CD4-positive, alpha-beta T cell treated with Interleukin-10 for 1 hour (primary cell): Measurements from ENCODE around the gene NME7.
A peak's percentile ranks its signal among the peaks of the same experiment; 100 is the strongest.
"Not testable (repeated sequence)": the region's sequence is repeated elsewhere in the genome, so short reads cannot be mapped to it uniquely, and the experiment has no call there.

Source experiments
- DNase-seq: peaks from one replicate; pipeline ENCODE4 v3.0.0-alpha.2; 2020

NME7 gene, protein sequence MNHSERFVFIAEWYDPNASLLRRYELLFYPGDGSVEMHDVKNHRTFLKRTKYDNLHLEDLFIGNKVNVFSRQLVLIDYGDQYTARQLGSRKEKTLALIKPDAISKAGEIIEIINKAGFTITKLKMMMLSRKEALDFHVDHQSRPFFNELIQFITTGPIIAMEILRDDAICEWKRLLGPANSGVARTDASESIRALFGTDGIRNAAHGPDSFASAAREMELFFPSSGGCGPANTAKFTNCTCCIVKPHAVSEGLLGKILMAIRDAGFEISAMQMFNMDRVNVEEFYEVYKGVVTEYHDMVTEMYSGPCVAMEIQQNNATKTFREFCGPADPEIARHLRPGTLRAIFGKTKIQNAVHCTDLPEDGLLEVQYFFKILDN

DNA sequence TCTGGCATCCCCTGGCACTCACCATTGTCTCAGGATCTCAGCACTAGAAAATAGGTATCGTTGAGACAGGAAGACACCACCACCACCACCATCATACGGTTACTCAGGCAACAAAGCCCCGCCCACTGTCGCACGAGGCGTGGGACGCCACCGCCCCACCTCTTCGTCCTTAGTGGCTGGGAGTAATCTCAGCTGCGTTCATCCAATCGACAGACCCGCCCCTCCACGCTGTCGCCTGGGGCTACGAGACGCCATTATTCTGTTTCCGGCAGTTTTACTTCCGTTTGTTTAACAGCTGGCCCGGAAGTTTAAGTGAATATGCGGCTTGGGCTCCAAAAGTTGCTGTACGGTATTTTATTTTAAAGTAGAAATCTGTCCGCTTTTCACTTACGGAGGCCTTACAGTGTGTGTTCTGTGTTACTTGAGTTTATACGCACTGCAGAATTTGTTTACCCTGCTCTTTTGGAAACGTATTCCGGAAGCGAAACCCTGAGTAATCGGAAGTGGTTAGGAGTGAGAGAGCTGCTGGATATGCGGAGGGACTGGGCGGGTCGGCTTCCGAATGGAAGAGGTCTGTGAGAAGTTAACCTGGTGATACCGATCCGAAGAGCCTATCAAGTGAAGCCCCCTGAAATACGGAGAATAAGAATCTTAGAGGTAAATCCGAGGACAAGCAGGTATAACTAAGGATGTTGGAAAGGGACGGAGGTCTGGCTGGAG lies at the start of gene NME7, which contains the start of gene BLZF1:
NME7 (minus strand) TSS at position 112 of the 720 bp plus-strand sequence; CDS start at position 25, 87 bp downstream.
BLZF1 (plus strand) TSS at position 510 of the 720 bp plus-strand sequence. CDS start 1,328 bp downstream, outside the sequence.
- peak; percentile 98 for DNase-seq

- DNase-seq = no peak
These were observed 47.4 kb upstream of the NME7 start for GRCh38 chr1:169414952-169415351.

DNA sequence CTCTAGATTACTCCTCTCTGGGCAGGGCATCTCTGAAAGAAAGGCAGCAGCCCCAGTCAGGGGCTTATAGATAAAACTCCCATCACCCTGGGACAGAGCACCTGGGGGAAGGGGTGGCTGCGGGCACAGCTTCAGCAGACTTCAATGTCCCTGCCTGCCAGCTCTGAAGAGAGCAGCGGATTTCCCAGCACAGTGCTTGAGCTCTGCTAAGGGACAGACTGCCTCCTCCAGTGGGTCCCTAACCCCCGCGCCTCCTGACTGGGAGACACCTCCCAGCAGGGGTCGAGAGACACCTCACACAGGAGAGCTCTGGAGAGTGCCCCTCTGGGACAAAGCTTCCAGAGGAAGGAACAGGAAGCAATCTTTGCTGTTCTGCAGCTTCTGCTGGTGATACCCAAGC lies 40.7 kb upstream of the NME7 start:
- not testable (repeated sequence) for DNase-seq

- not testable (repeated sequence) for DNase-seq
These were observed 35.0 kb upstream of the NME7 start for GRCh38 chr1:169402578-169402977.

GRCh38 chr1:169395955-169396354 lies 28.4 kb upstream of the NME7 start:
- no peak for DNase-seq

DNA sequence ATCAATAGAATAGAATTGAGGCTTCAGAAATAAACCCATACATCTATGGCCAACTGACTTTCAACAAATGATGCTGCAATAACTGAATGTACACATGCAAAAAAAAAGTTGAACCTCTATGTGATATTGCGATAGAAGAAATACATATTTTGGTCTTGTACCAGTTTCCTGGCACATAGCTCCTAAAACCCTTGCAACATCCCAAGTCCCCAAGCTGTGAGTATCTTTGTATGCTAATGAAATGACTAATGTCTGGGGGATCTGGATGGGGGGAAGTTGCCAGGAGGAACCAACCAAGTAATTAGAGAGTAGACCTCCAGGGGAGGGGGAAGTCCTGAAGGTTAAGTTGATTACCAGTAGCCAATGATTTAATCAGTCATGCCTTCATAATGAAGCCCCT lies 24.8 kb upstream of the NME7 start:
- DNase-seq = no peak

DNA sequence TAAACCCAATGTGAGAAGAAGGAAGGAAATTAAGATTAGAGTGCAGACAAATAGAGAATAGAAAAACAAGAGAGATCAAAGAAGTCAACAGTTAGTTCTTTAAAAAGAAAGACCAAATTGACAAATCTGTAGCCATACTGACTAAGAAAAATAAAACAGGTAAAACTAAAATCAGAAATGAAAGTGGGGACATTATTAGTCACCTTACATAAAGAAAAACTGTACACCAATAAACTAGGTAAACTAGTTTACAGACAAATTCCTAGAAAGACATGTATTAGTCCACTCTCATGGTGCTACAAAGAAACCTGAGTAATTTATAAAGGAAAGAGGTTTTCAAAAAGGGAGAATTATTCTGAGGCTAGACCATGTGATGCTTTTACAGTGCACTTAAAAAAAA lies 22.7 kb upstream of the NME7 start:
- DNase-seq = no peak

- DNase-seq = no peak
These were observed 19.8 kb upstream of the NME7 start for GRCh38 chr1:169387399-169387798.

DNA sequence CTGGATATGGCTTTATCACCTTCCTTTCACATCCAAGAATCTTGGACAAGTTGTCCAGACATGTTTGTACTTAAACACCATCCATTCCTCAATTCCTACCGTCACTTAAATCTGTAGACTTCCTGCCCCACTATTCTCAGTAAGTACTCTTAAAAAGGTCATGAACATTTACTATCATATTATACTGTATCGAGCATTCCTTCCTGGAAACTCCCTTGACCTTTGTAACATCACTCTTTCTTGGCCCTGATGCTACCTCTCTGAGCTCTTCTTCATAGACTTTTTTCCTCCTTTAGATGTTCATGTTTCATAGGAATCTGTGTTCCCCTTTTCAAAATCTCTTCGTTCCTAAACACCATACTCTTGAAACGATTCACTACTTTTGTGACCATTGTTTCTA lies 15.9 kb upstream of the NME7 start:
- DNase-seq = no peak

DNA sequence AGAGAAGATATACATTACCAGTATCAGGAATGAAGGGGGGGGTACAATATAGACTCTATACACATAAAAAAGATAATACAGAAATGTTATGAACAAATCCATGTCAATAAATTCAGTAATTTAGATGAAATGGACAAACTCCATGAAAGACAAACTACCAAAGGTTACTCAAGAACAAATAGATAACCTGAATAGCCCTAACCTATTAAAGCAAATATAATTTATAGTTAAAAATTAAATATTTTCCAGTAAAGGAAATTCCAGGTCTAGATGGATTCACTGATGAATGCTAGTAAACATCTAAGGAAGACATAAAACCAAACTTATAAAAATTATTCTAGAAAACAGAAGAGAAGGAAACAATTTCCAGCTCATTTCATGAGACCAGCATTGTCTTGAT lies 13.6 kb upstream of the NME7 start:
- no peak for DNase-seq

- DNase-seq = peak; percentile 32
These were observed 3.8 kb upstream of the NME7 start for GRCh38 chr1:169371404-169371803.

GRCh38 chr1:169368406-169368769 lies 791 bp upstream of the NME7 start:
- peak; percentile 38 for DNase-seq

DNA sequence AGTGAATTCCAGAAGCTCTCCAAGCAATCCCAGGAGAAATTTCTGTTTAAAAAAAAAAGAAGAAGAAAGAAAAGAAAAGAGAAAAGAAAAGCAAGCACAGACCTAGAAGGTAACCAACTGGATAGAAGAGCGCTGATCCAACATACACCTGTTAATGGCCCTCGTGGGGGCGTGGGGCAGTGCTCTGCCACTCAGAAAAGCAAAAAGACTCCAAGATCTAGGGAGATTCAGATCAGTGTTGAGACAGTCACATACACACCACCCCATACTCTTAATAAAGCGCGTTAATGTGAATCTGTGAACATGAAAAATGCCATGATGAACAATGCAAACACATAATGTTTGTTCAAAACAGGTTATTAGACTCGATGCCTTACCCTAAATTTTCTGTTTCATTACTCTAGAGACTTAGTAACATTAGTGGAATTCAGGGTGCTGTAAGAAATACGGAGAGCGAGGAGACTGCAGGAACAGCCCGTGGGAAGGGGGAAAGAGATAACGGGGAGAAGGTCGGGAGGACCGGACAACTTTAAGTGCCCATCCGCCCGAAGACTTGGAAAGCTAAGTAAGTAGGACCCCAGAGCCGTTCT lies 406 bp downstream of the NME7 start:
- no peak for DNase-seq

DNA sequence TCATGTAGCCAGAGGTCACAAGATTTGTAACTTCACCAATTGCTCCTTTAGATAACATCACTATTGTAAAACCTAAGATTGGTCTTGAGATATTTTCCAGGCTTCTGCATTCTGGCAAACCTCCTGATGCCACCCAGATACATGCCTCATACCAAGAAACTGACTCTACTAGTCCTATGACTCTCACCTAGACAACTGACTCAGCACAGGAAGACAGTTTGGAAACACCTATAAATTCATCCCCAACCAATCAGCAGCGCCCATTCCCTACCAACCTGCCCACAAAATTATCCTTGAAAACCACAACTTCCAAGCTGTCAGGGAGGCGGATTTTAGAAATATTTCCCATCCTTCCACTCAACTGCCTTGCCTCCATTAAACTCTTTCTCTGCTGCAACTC lies 2.6 kb downstream of the NME7 start:
- DNase-seq = no peak

DNA sequence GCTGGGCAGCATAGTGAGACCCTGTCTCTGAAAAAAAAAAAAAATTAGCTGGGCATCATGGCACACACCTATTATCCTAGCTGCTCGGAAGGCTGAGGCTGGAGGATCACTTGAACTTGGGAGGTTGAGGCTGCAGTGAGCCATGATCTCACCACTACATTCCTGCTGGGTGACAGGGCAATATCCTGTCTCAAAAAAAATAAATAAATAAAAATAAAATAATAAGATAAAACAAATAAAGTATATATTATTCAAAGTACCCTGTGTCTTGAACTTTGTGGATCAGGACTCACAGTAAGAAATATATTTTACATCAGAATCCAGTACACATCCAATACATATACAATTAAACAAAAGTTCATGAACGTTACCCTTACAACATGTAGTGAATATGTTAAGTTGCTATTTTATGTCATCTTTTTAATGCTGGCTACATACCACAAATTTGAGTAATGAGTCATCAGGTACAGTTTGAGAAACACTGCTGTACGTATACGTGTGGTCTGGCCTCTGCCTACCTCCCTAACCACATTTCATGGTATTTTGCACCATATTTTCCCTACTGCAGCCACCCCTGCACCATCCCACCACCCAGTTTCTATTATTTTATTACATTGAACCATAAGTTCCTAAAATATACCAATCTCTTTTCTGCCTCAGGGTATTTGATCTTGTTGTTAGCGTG lies 4.4 kb downstream of the NME7 start:
- DNase-seq = peak; percentile 19

- DNase-seq = no peak
These were observed 6.3 kb downstream of the NME7 start for GRCh38 chr1:169361281-169361680.

GRCh38 chr1:169360415-169360814 lies 7.2 kb downstream of the NME7 start:
- DNase-seq = no peak

- DNase-seq = peak; percentile 68
These were observed 19.1 kb downstream of the NME7 start for GRCh38 chr1:169348383-169349036.

DNA sequence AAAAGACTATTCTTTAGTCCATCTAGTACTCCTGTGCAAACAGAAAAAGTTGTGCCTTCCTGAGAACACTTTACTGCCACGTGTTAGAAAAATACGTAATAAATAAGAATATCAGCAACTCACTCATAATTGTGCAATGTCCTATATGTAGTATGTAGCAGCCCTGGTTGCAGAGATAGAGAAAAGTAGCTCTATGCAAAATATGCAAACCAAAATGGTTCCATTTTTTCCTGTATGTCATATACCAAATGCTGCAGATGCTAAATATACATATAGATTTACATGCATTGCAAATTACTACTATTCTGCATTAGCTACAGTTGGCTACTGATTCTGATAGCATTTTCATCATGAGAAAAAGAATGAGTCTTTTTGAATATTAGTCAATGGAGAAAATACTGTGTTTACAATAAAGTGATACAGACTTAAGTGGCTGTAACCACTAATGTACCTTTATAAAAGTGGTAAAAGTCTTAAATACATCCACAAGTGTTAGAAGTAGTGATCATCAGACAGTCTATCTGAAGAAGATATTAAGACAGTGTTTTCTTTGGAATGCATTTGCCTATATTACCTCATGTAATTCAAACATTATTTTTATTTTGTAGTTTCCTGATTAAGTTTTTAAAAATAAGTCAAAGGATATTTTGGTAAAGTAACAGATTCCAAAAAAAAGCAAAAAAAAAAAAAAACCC lies 19.8 kb downstream of the NME7 start:
- no peak for DNase-seq

- no peak for DNase-seq
These were observed 21.5 kb downstream of the NME7 start for GRCh38 chr1:169346036-169346589.

DNA sequence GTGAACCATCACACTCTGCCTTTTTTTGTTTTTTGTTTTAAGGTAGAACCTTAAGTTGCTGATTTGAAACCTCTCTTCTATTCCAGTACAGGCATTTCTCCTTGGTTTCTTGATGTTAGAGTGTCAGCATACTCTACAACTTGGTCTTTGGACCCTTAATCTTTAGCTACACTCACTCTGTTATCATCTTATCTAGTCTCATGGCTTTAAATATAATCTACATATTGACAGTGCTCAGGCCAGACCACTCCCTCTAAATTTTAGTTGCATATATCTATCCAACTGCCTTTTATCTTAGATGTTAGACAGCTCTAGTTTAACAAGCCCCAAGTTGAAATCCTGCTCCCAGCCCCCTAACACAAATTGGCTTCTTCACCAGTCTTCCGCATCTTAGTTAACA lies 22.1 kb downstream of the NME7 start:
- DNase-seq = no peak

- not testable (repeated sequence) for DNase-seq
These were observed 25.5 kb downstream of the NME7 start for GRCh38 chr1:169342096-169342495.
